ENCODE data around the gene CIAO3. TPM values are rescaled to one million over a fixed set of nuclear protein-coding genes. Genes with fewer than 3 reads are reported as not detected.

Gene CIAO3
- total RNA-seq, 1 experiment from 2014 or later: 21.9 TPM

DNA sequence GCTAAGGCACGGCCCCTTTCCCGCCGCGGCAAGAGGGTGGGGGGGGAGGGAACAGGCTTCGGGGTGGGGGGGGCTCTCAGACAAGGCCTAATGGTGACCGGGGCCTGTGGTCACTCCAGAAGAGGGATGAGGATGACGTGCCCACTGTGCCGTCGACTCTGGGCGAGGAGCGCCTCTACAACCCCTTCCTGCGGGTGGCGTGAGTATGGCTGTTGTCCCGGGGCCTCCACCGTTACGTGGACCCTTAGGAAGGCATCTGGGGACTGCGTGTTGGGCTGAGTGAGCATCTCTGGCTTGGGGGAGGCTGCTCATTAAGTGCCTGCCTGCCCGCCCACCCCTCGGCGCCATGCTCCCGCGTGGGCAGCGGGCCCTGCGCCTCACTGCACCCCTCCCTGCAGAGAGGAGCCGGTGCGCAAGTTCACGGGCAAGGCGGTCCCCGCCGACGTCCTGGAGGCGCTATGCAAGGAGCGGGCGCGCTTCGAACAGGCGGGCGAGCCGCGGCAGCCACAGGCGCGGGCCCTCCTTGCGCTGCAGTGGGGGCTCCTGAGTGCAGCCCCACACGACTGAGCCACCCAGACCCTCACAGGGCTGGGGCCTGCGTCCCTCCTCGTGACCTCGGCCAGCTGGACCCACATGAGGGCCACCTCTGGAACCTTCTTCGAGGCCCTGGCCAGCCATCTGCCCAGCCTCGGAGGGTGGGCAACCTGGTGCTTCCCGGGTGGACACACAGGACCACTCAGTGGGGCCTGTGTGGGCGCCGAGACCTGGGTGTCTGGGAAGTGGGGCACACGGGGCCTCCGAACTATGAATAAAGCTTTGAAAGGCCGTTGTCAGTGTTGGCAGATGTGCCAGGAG, 11.7 kb downstream of the CIAO3 start:
- Mint-ChIP-seq H3K9me3 (no peaks in the 10 kb centered on the region), H3K36me3 (ENCODE audit: insufficient read depth in 1 of 3, low read depth in 3 of 3) (peaks cover 0 to 8% (median 0%) of the 10 kb centered on the region in 3 experiments; a peak in 2 of 7 replicates), H3K4me1 (no peaks in the 10 kb centered on the region), H3K4me3 (peak overlapping the region; percentile 61 to 79), H3K27me3 (ENCODE audit: low read depth) (peaks cover 12% of the 10 kb centered on the region), H3K27ac (no peak overlapping the region)
- H2BK5ac ChIP-seq (ENCODE audit: insufficient read length, low read length): no peak overlapping the region
- no peak overlapping the region for H3K27ac ChIP-seq (ENCODE audit: insufficient read length, low read depth, low read length)
- H2AK5ac ChIP-seq (ENCODE audit: insufficient read length, low read length): no peak overlapping the region
- peak overlapping the region; percentile 87 for H3K4me2 ChIP-seq (ENCODE audit: insufficient read depth, insufficient read length, low read length)
- H3K23me2 ChIP-seq (ENCODE audit: insufficient read length, low read depth, low read length, poor library complexity, severe bottlenecking): peaks cover 11% of the 10 kb centered on the region
- H3K23ac ChIP-seq (ENCODE audit: insufficient read length, low read depth, low read length): no peak overlapping the region
- no CpG with 5 or more reads among the region's 55 CpGs for WGBS (ENCODE audit: extremely low coverage, insufficient read length, low lambda C conversion rate)
- no peak overlapping the region for H3K4ac ChIP-seq (ENCODE audit: low read depth, low read length)
- TF ChIP-seq, protein P1, sequence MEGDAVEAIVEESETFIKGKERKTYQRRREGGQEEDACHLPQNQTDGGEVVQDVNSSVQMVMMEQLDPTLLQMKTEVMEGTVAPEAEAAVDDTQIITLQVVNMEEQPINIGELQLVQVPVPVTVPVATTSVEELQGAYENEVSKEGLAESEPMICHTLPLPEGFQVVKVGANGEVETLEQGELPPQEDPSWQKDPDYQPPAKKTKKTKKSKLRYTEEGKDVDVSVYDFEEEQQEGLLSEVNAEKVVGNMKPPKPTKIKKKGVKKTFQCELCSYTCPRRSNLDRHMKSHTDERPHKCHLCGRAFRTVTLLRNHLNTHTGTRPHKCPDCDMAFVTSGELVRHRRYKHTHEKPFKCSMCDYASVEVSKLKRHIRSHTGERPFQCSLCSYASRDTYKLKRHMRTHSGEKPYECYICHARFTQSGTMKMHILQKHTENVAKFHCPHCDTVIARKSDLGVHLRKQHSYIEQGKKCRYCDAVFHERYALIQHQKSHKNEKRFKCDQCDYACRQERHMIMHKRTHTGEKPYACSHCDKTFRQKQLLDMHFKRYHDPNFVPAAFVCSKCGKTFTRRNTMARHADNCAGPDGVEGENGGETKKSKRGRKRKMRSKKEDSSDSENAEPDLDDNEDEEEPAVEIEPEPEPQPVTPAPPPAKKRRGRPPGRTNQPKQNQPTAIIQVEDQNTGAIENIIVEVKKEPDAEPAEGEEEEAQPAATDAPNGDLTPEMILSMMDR (conservative IDR thresholded peaks at IDR 0.05): peak; percentile 17; the same call in 1 of the 3 replicates
- no peak overlapping the region for H3K18ac ChIP-seq (ENCODE audit: insufficient read length, low read depth, low read length)
- no peak overlapping the region for H2AFZ ChIP-seq (ENCODE audit: low read length)
- no peak overlapping the region for H2BK120ac ChIP-seq (ENCODE audit: low read depth, low read length, poor library complexity, severe bottlenecking)
- H3K79me1 ChIP-seq (ENCODE audit: insufficient read depth, low read depth, low read length, poor library complexity, severe bottlenecking): no peaks in the 10 kb centered on the region
- H2BK15ac ChIP-seq (ENCODE audit: low read depth, low read length): no peak overlapping the region
- H3K79me2 ChIP-seq (ENCODE audit: insufficient read depth, low read length): no peaks in the 10 kb centered on the region
- H2BK20ac ChIP-seq (ENCODE audit: low read depth, low read length, poor library complexity, severe bottlenecking): no peak overlapping the region
- no peaks in the 10 kb centered on the region for H3K27me3 ChIP-seq (ENCODE audit: insufficient read depth, low read length)
- H3T11ph ChIP-seq (ENCODE audit: low read length): no peak overlapping the region
- H4K20me1 ChIP-seq (ENCODE audit: control insufficient read depth, insufficient read depth, insufficient read length): no peaks in the 10 kb centered on the region
- H3K14ac ChIP-seq (ENCODE audit: insufficient read depth, low read length): no peak overlapping the region
- peak; percentile 58 for DNase-seq
- no peaks in the 10 kb centered on the region for H3K4me1 ChIP-seq (ENCODE audit: insufficient read depth, low read length)
- H4K5ac ChIP-seq (ENCODE audit: insufficient read length, low read depth, low read length): no peak overlapping the region
- no peak overlapping the region for H3K56ac ChIP-seq (ENCODE audit: insufficient read length, low read depth, low read length)
- H3K9me3 ChIP-seq (ENCODE audit: control insufficient read depth, low read depth, low read length): no peaks in the 10 kb centered on the region
- H4K91ac ChIP-seq (ENCODE audit: insufficient read length, low read depth, low read length): no peak overlapping the region
- no peak overlapping the region for H2BK12ac ChIP-seq (ENCODE audit: insufficient read length, low read depth, low read length)
- H3K9ac ChIP-seq (ENCODE audit: extremely low read depth, insufficient read length, low read length): no peak overlapping the region
- H4K8ac ChIP-seq (replicated peaks; ENCODE audit: insufficient read length, low read depth, low read length): no peak overlapping the region

Data from H9 (cell line).